Endothelial cell of umbilical vein (primary cell): ENCODE measurements around the gene AP1G1. TPM values are rescaled to one million over a fixed set of nuclear protein-coding genes. Genes with fewer than 3 reads are reported as not detected.

Source experiments
- BruUV-seq: library from RNA; stranded (reverse); fragments of 400-500 nt; replicated peaks from 2 replicates; lab custom pipeline; 2021; lab: Mats Ljungman, UMichigan
- CTCF ChIA-PET: fragments of 300-600, 350-600 bp; sonication (Branson Sonifier 250); formaldehyde crosslinking; loops from one replicate; lab custom pipeline; 2021; ENCODE audit warnings: antibody characterized with exemption, inconsistent platforms; lab: Charles Lee
- POLR2A ChIA-PET: fragments of 300-600, 350-600 bp; sonication (Branson Sonifier 250); formaldehyde crosslinking; loops from one replicate; lab custom pipeline; 2021; ENCODE audit warnings: antibody characterized with exemption, inconsistent platforms; lab: Charles Lee
- DNase-seq: peaks from one replicate; pipeline ENCODE4 v3.0.0-alpha.2; 2011; ENCODE audit warnings: low read depth, low spot score
- FAIRE-seq: peaks from 2 replicates; lab custom pipeline; 2011; peaks lifted over from hg19 to GRCh38; lab: Jason Lieb, UNC
- H2AFZ ChIP-seq: 2 replicates; pipeline ENCODE4 v1.6.0; 2012; ENCODE audit warnings: low read depth, low read length, control low read depth, inconsistent platforms
- H3K27ac ChIP-seq: 2 replicates; pipeline ENCODE4 v1.5.1; 2011; ENCODE audit warnings: low read depth, mild to moderate bottlenecking, control low read depth, low read length, moderate library complexity; ENCODE audit not compliant: insufficient read depth
- H3K27me3 ChIP-seq, 2 experiments: 2 replicates each; pipeline versions ENCODE4 v1.6.0 to v1.6.1; 2011; ENCODE audit warnings: low read length in 2 of 2, mixed read lengths in 1 of 2; ENCODE audit not compliant: control insufficient read depth in 2 of 2, insufficient read depth in 2 of 2
- H3K36me3 ChIP-seq, 2 experiments: 2 replicates in 1 of 2; 3 replicates in 1 of 2; pipeline ENCODE4 v1.5.1; 2011; ENCODE audit warnings: low read length in 2 of 2, mild to moderate bottlenecking in 1 of 2, moderate library complexity in 1 of 2; ENCODE audit not compliant: control insufficient read depth in 2 of 2, insufficient read depth in 2 of 2; ENCODE audit errors: extremely low read depth in 1 of 2
- H3K4me1 ChIP-seq: 3 replicates; pipeline ENCODE4 v1.5.1; 2011; ENCODE audit warnings: mild to moderate bottlenecking, low read length; ENCODE audit not compliant: control insufficient read depth, insufficient read depth; ENCODE audit errors: extremely low read depth
- H3K4me2 ChIP-seq: 2 replicates; pipeline ENCODE4 v1.6.1; 2011; ENCODE audit warnings: low read length, control low read depth, mixed read lengths; ENCODE audit not compliant: insufficient read depth
- H3K4me3 ChIP-seq, 3 experiments: fragments of 200-600 bp in 1 of 3; sonication (generic), shearing (Covaris generic) in 1 of 3; replicated peaks in 1 of 3; 2 replicates each; pipeline ENCODE4 v1.5.1; 2011 to 2016; ENCODE audit warnings: control low read depth in 3 of 3, low read length in 3 of 3, mild to moderate bottlenecking in 2 of 3, inconsistent platforms in 1 of 3, low read depth in 1 of 3, moderate library complexity in 1 of 3; ENCODE audit not compliant: insufficient read depth in 1 of 3
- H3K79me2 ChIP-seq: 2 replicates; pipeline ENCODE4 v1.6.0; 2012; ENCODE audit warnings: low read length, inconsistent platforms; ENCODE audit not compliant: control insufficient read depth, insufficient read depth
- H3K9ac ChIP-seq: replicated peaks from 2 replicates; pipeline ENCODE3; 2011; ENCODE audit warnings: low read length, control low read depth; ENCODE audit not compliant: insufficient read depth; ENCODE audit errors: extremely low read depth
- H3K9me1 ChIP-seq: replicated peaks from 3 replicates; pipeline ENCODE4 v1.6.0; 2011; ENCODE audit warnings: mild to moderate bottlenecking, low read length; ENCODE audit not compliant: control insufficient read depth, insufficient read depth; ENCODE audit errors: extremely low read depth
- H3K9me3 ChIP-seq: replicated peaks from 2 replicates; pipeline ENCODE4 v1.5.1; 2012; ENCODE audit warnings: low read length, inconsistent platforms; ENCODE audit not compliant: control insufficient read depth, insufficient read depth
- H4K20me1 ChIP-seq: replicated peaks from 2 replicates; pipeline ENCODE3; 2011; ENCODE audit warnings: mild to moderate bottlenecking, low read length; ENCODE audit not compliant: control insufficient read depth, insufficient read depth; ENCODE audit errors: extremely low read depth
- CTCF ChIP-seq, 2 donors: IDR thresholded peaks; 1 replicate in 1 of 2; 2 replicates in 1 of 2; pipeline ENCODE4 v1.5.1; 2011; ENCODE audit warnings: low read length in 2 of 2, mild to moderate bottlenecking in 2 of 2, moderate library complexity in 2 of 2, control low read depth in 1 of 2, inconsistent platforms in 1 of 2, low read depth in 1 of 2; ENCODE audit not compliant: insufficient read depth in 1 of 2; ENCODE audit errors: extremely low read depth in 1 of 2
- EZH2 ChIP-seq: IDR thresholded peaks from 2 replicates; pipeline ENCODE4 v1.6.1; 2012; ENCODE audit warnings: borderline replicate concordance, low read depth, mild to moderate bottlenecking, moderate library complexity, low read length, inconsistent platforms; ENCODE audit not compliant: severe bottlenecking
- FOS ChIP-seq: IDR thresholded peaks from 2 replicates; pipeline ENCODE4 v1.6.1; 2011; ENCODE audit warnings: mild to moderate bottlenecking, low read length, moderate library complexity, borderline replicate concordance; ENCODE audit not compliant: insufficient read depth
- GATA2 ChIP-seq: IDR thresholded peaks from 2 replicates; pipeline ENCODE4 v1.7.0; 2011; ENCODE audit warnings: low read depth, mild to moderate bottlenecking, moderate library complexity, mixed read lengths, low read length; ENCODE audit not compliant: insufficient read length, insufficient read depth
- JUN ChIP-seq: IDR thresholded peaks from 2 replicates; pipeline ENCODE4 v1.6.1; 2011; ENCODE audit warnings: borderline replicate concordance, low read depth; ENCODE audit not compliant: insufficient read length, insufficient read depth
- MAX ChIP-seq: IDR thresholded peaks from 2 replicates; pipeline ENCODE4 v1.6.1; 2011; ENCODE audit not compliant: insufficient read depth, insufficient read length
- MYC ChIP-seq: IDR thresholded peaks from one replicate; pipeline ENCODE4 v1.6.1; 2011; ENCODE audit warnings: mild to moderate bottlenecking, low read depth, low read length
- POLR2A ChIP-seq: IDR thresholded peaks from 2 replicates; pipeline ENCODE4 v1.6.1; 2012; ENCODE audit warnings: low read depth, mild to moderate bottlenecking, control low read depth, low read length
- POLR2AphosphoS5 ChIP-seq: IDR thresholded peaks from 2 replicates; pipeline ENCODE4 v1.6.1; 2012; ENCODE audit warnings: low read depth, mild to moderate bottlenecking, control low read depth, low read length, moderate library complexity; ENCODE audit not compliant: insufficient read depth
- dilution Hi-C: fragments of 300-500 bp; cut with MboI; formaldehyde crosslinking; loops from one replicate; pipeline ENCODE4 v1.15.0; 2019; ENCODE audit warnings: low sequenced_read_pairs; ENCODE audit not compliant: extremely low pct_ligation_motif_present
- intact Hi-C: fragments of 100-400 bp; cut with micrococcal nuclease; formaldehyde crosslinking; loops from one replicate; pipeline ENCODE4 v1.10.0; 2022
- polyA plus RNA-seq, 4 experiments: library from polyadenylated mRNA; depleted of rRNA in 3 of 4; stranded (reverse) in 3 of 4; unstranded in 1 of 4; fragments of >200 nt; gene quantifications; 2 replicates each; pipeline versions ENCODE4 v1.2.1 to v1.2.3, GENCODE V29; 2011 to 2012; ENCODE audit warnings: missing spikeins in 1 of 4
- total RNA-seq: library from RNA; stranded (reverse); gene quantifications from 2 replicates; pipeline ENCODE4 v1.2.3, GENCODE V29; 2021

AP1G1 gene
- total and polyA plus RNA-seq, 2 donors (not counting 3 experiments of a cell fraction or from before 2014, with no cell fraction given): 57.4 to 85.3 TPM

- Histone ChIP-seq H2AFZ (no peak overlapping the region), H3K4me1 (peaks cover 22% of the 10 kb centered on the region), H3K4me2 (no peak overlapping the region), H3K36me3 (peaks cover 8 to 20% of the 10 kb centered on the region in 2 experiments), H3K27me3 (no peaks in the 10 kb centered on the region), H4K20me1 (no peaks in the 10 kb centered on the region), H3K4me3 (no peak overlapping the region), H3K9ac (no peak overlapping the region), H3K27ac (no peak overlapping the region), H3K9me1 (no peaks in the 10 kb centered on the region), H3K9me3 (no peaks in the 10 kb centered on the region), H3K79me2 (peaks cover 3% of the 10 kb centered on the region)
- TF ChIP-seq MYC: no peak
- no peak for TF ChIP-seq MAX
- no peak for TF ChIP-seq EZH2
- no peak for TF ChIP-seq POLR2A
- TF ChIP-seq GATA2: no peak
- no peak for TF ChIP-seq CTCF (IDR thresholded peaks at IDR 0.05; ENCODE audit: extremely low read depth in 1 of 2, insufficient read depth in 1 of 2, low read depth in 1 of 2, low read length in 2 of 2)
- TF ChIP-seq POLR2AphosphoS5: no peak
- TF ChIP-seq JUN: no peak
- no peak for TF ChIP-seq FOS
- no TSS peak for BruUV-seq
- no peak for FAIRE-seq
- dilution Hi-C loops: no loop called here
- intact Hi-C loops: loop anchor here (2.0 to 5.0 kb wide), 2 partner anchors 18 to 195 kb away; no protein-coding TSS in a partner anchor
- CTCF ChIA-PET: interaction anchor here (1.0 to 2.8 kb wide), 4 partner anchors 23 to 194 kb away, joined by 3 to 14 read pairs (median 4); no protein-coding TSS in a partner anchor
- POLR2A ChIA-PET: no interaction called here
- peak; percentile 14 for DNase-seq
These were observed 41.4 kb downstream of the AP1G1 start for GRCh38 chr16:71767060-71767900.
